Liver (tissue), 9 donors: ENCODE data around the gene ANKRD17. TPM values are rescaled to one million over a fixed set of nuclear protein-coding genes. Genes with fewer than 3 reads are reported as not detected.

ENCODE experiments used
- DNase-seq: peaks from one replicate; pipeline ENCODE4 v3.0.0-alpha.2; 2017; ENCODE audit warnings: low spot score
- H3K27ac ChIP-seq, 2 donors: one replicate each; pipeline ENCODE4 v1.7.0; 2013; ENCODE audit warnings: inconsistent platforms in 2 of 2, low read length in 2 of 2, control low read depth in 1 of 2, low read depth in 1 of 2, mild to moderate bottlenecking in 1 of 2
- H3K27me3 ChIP-seq, 4 donors: one replicate each; pipeline versions ENCODE4 v1.6.1 to v1.7.0; 2013; ENCODE audit warnings: low read length in 3 of 4, inconsistent platforms in 1 of 4, mild to moderate bottlenecking in 1 of 4, moderate library complexity in 1 of 4; ENCODE audit not compliant: control insufficient read depth in 4 of 4, insufficient read depth in 4 of 4
- H3K36me3 ChIP-seq, 4 donors: one replicate each; pipeline versions ENCODE4 v1.6.1 to v1.7.0; 2013; ENCODE audit warnings: low read length in 3 of 4, mild to moderate bottlenecking in 3 of 4, low read depth in 1 of 4, moderate library complexity in 1 of 4; ENCODE audit not compliant: control insufficient read depth in 4 of 4, insufficient read depth in 3 of 4
- H3K4me1 ChIP-seq, 4 donors: one replicate each; pipeline versions ENCODE4 v1.6.1 to v1.7.0; 2013; ENCODE audit warnings: low read length in 3 of 4, mild to moderate bottlenecking in 3 of 4, moderate library complexity in 1 of 4; ENCODE audit not compliant: control insufficient read depth in 4 of 4, insufficient read depth in 4 of 4
- H3K4me3 ChIP-seq, 3 donors: one replicate each; pipeline versions ENCODE4 v1.6.1 to v1.7.0; 2013; ENCODE audit warnings: low read length in 3 of 3, control low read depth in 1 of 3, low read depth in 1 of 3, mild to moderate bottlenecking in 1 of 3
- H3K9ac ChIP-seq, 2 donors: one replicate each; pipeline ENCODE4 v1.7.0; 2013; ENCODE audit warnings: low read length in 2 of 2, mild to moderate bottlenecking in 2 of 2, moderate library complexity in 2 of 2, control low read depth in 1 of 2, low read depth in 1 of 2
- H3K9me3 ChIP-seq, 4 donors: one replicate each; pipeline versions ENCODE4 v1.6.1 to v1.7.0; 2013; ENCODE audit warnings: low read length in 3 of 4; ENCODE audit not compliant: control insufficient read depth in 4 of 4
- EGR1 ChIP-seq, 2 donors: IDR thresholded peaks; 2 replicates each; pipeline ENCODE4 v1.6.1; 2016 to 2018; ENCODE audit warnings: antibody characterized with exemption in 2 of 2, low read depth in 2 of 2
- FOXA1 ChIP-seq: IDR thresholded peaks from 2 replicates; pipeline ENCODE4 v1.6.1; 2016; ENCODE audit warnings: antibody characterized with exemption
- FOXA2 ChIP-seq: IDR thresholded peaks from 2 replicates; pipeline ENCODE4 v1.6.1; 2016; ENCODE audit warnings: antibody characterized with exemption
- GABPA ChIP-seq, 2 donors: IDR thresholded peaks in 1 of 2; conservative IDR thresholded peaks in 1 of 2; 2 replicates each; pipeline ENCODE4 v1.6.1; 2016; ENCODE audit warnings: antibody characterized with exemption in 2 of 2, mild to moderate bottlenecking in 1 of 2, moderate library complexity in 1 of 2
- HNF4A ChIP-seq, 2 donors: conservative IDR thresholded peaks; 2 replicates each; pipeline ENCODE4 v1.6.1; 2016; ENCODE audit warnings: antibody characterized with exemption in 2 of 2, mild to moderate bottlenecking in 2 of 2
- JUND ChIP-seq, 2 donors: IDR thresholded peaks; 2 replicates each; pipeline ENCODE4 v1.6.1; 2016; ENCODE audit warnings: antibody characterized with exemption in 2 of 2
- NR2F2 ChIP-seq: IDR thresholded peaks from 2 replicates; pipeline ENCODE4 v1.6.1; 2016; ENCODE audit warnings: antibody characterized with exemption
- RXRA ChIP-seq, 2 donors: IDR thresholded peaks; 2 replicates each; pipeline ENCODE4 v1.6.1; 2017 to 2018; ENCODE audit warnings: antibody characterized with exemption in 2 of 2, mild to moderate bottlenecking in 1 of 2
- SP1 ChIP-seq: IDR thresholded peaks from 2 replicates; pipeline ENCODE4 v1.6.1; 2018; ENCODE audit warnings: antibody characterized with exemption, mild to moderate bottlenecking
- TAF1 ChIP-seq: conservative IDR thresholded peaks from 2 replicates; pipeline ENCODE4 v1.6.1; 2016; ENCODE audit warnings: antibody characterized with exemption, mild to moderate bottlenecking
- YY1 ChIP-seq: IDR thresholded peaks from 2 replicates; pipeline ENCODE4 v1.6.1; 2016; ENCODE audit warnings: antibody characterized with exemption, mild to moderate bottlenecking
- WGBS: extraction: QIAGEN DNeasy Blood & Tissue Kit; methylation state at CpG from one replicate; pipeline ENCODE4 v1.1.7; 2013; 5-methylcytosine and 5-hydroxymethylcytosine counted together
- polyA plus RNA-seq, 2 donors: library from polyadenylated mRNA; stranded (reverse) in 1 of 2; unstranded in 1 of 2; fragments of 200-250 nt in 1 of 2; fragments of >200 nt in 1 of 2; fragmentation: Nextera tagmentation in 1 of 2; extraction: Ambion mirVana in 1 of 2; gene quantifications; one replicate each; pipeline versions ENCODE4 v1.2.1 to v1.2.3, GENCODE V29; 2013 to 2015
- total RNA-seq, 2 donors: library from RNA; depleted of rRNA; stranded (reverse); fragments of >200 nt; gene quantifications; one replicate each; pipeline ENCODE4 v1.2.3, GENCODE V29; 2014
- TF ChIP-seq, protein P1 (sequence below): IDR thresholded peaks from 2 replicates; pipeline ENCODE4 v1.6.1; 2016; ENCODE audit warnings: antibody characterized with exemption, mild to moderate bottlenecking
- TF ChIP-seq, protein P2 (sequence below): IDR thresholded peaks from 2 replicates; pipeline ENCODE4 v1.6.1; 2016; ENCODE audit warnings: antibody characterized with exemption
- TF ChIP-seq, protein P3 (sequence below): IDR thresholded peaks from 2 replicates; pipeline ENCODE4 v1.6.1; 2016; ENCODE audit warnings: antibody characterized with exemption
- donor health status: healthy.
- donor health status: healthy.
- donor health status: healthy.
- donor health status: healthy.
- donor health status: healthy.

ANKRD17 gene
- total and polyA plus RNA-seq, 4 donors = 11.6 to 38.5 (median 19.7) TPM

DNA sequence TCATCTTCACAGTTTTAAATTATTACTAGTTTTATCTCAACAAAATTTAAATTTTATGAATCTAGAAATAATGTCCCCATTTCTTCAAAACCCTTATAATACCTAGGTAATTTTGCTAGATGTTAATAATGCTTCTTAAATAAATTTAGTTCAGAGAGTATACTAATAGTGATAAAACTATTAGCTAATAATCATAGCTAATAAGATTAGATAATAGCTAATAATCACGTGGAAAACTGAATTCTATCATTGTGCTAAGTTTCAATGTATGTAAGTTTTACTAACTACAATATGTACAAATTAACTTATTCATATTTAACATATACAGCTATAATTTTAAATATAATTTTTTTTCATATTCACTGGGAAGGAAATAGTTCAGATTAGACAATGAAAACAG is 10.2 kb downstream of the ANKRD17 start:
- H3K36me3 ChIP-seq = peaks cover 0 to 3% (median 0%) of the 10 kb centered on the region in 4 donors
- no peaks in the 10 kb centered on the region for H3K27me3 ChIP-seq
- H3K4me1 ChIP-seq = peaks cover 0 to 19% (median 3%) of the 10 kb centered on the region in 4 donors
- no peaks in the 10 kb centered on the region for H3K9me3 ChIP-seq
- no peak for DNase-seq
- no peak overlapping the region for H3K27ac ChIP-seq
- 95% methylated on average over 1 of the region's 1 CpG for WGBS
- H3K4me3 ChIP-seq = no peak overlapping the region
- H3K9ac ChIP-seq = no peak overlapping the region
- TF ChIP-seq HNF4A (conservative IDR thresholded peaks at IDR 0.05) (no peak), EGR1 (IDR thresholded peaks at IDR 0.05; ENCODE audit: low read depth in 2 of 2) (no peak), NR2F2 (no peak), GABPA (IDR thresholded peaks at IDR 0.05 in 1 of 2, conservative IDR thresholded peaks at IDR 0.05 in 1 of 2) (no peak), RXRA (IDR thresholded peaks at IDR 0.05) (no peak), TAF1 (no peak), YY1 (no peak)
- TF ChIP-seq, protein P1, sequence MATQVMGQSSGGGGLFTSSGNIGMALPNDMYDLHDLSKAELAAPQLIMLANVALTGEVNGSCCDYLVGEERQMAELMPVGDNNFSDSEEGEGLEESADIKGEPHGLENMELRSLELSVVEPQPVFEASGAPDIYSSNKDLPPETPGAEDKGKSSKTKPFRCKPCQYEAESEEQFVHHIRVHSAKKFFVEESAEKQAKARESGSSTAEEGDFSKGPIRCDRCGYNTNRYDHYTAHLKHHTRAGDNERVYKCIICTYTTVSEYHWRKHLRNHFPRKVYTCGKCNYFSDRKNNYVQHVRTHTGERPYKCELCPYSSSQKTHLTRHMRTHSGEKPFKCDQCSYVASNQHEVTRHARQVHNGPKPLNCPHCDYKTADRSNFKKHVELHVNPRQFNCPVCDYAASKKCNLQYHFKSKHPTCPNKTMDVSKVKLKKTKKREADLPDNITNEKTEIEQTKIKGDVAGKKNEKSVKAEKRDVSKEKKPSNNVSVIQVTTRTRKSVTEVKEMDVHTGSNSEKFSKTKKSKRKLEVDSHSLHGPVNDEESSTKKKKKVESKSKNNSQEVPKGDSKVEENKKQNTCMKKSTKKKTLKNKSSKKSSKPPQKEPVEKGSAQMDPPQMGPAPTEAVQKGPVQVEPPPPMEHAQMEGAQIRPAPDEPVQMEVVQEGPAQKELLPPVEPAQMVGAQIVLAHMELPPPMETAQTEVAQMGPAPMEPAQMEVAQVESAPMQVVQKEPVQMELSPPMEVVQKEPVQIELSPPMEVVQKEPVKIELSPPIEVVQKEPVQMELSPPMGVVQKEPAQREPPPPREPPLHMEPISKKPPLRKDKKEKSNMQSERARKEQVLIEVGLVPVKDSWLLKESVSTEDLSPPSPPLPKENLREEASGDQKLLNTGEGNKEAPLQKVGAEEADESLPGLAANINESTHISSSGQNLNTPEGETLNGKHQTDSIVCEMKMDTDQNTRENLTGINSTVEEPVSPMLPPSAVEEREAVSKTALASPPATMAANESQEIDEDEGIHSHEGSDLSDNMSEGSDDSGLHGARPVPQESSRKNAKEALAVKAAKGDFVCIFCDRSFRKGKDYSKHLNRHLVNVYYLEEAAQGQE = no peak
- TF ChIP-seq, protein P2, sequence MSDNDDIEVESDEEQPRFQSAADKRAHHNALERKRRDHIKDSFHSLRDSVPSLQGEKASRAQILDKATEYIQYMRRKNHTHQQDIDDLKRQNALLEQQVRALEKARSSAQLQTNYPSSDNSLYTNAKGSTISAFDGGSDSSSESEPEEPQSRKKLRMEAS = no peak

DNA sequence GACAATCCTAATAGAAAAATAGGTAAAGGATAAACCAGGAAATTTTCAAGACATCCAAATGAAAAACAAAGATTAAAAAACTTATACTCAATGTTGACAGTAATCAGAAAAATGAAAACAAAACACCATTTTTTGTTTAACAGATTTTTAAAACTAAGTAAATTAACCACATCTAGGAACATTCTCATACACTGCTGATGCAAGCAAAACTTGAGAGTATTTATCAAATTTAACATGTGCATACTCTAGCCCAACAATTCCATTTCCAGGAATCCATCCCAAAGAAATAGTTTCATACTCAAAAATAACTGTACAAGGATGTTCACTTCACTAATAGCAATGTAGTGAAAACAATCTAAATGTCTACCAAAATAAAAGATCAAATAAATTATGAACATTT is 11.5 kb downstream of the ANKRD17 start:
- TF ChIP-seq, protein P3, sequence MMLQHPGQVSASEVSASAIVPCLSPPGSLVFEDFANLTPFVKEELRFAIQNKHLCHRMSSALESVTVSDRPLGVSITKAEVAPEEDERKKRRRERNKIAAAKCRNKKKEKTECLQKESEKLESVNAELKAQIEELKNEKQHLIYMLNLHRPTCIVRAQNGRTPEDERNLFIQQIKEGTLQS = no peak
- TF ChIP-seq NR2F2 (no peak), EGR1 (IDR thresholded peaks at IDR 0.05; ENCODE audit: low read depth in 2 of 2) (no peak), FOXA1 (no peak), HNF4A (conservative IDR thresholded peaks at IDR 0.05) (no peak), FOXA2 (no peak), SP1 (no peak), JUND (IDR thresholded peaks at IDR 0.05) (no peak), RXRA (IDR thresholded peaks at IDR 0.05) (no peak)
- TF ChIP-seq, protein P2 = no peak
- TF ChIP-seq, protein P1 = no peak
- Histone ChIP-seq H3K27me3 (no peaks in the 10 kb centered on the region), H3K9ac (no peak overlapping the region), H3K4me1 (peaks cover 0 to 7% (median under 1%) of the 10 kb centered on the region in 4 donors), H3K9me3 (no peaks in the 10 kb centered on the region), H3K27ac (no peak overlapping the region), H3K4me3 (no peak overlapping the region), H3K36me3 (no peaks in the 10 kb centered on the region)
- DNase-seq = no peak
